NB4 (cell line): Measurements from ENCODE around the gene GOLGA2.

Source experiments
- DNase-seq: peaks from one replicate; pipeline ENCODE4 v3.0.0; 2010; ENCODE audit warnings: low read depth
- H3K4me3 ChIP-seq: one replicate; pipeline ENCODE4 v1.5.1; 2011; ENCODE audit warnings: mild to moderate bottlenecking, low read depth, low read length, moderate library complexity
- CTCF ChIP-seq: IDR thresholded peaks from one replicate; pipeline ENCODE4 v1.5.1; 2012; ENCODE audit warnings: low read depth, low read length
- MYC ChIP-seq: IDR thresholded peaks from 2 replicates; pipeline ENCODE4 v1.6.1; 2011; ENCODE audit warnings: low read depth, low read length
- POLR2A ChIP-seq: IDR thresholded peaks from 2 replicates; pipeline ENCODE4 v1.6.1; 2011; ENCODE audit warnings: mild to moderate bottlenecking; ENCODE audit not compliant: insufficient read length; ENCODE audit errors: extremely low read depth
- TF ChIP-seq, protein P1 (sequence below): IDR thresholded peaks from 2 replicates; pipeline ENCODE4 v1.6.1; 2011; ENCODE audit warnings: low read depth, low read length

GOLGA2 gene

GRCh38 chr9:128276574-128277270 lies 915 bp upstream of the GOLGA2 start:
- DNase-seq, result no peak
- TF ChIP-seq, protein P1, sequence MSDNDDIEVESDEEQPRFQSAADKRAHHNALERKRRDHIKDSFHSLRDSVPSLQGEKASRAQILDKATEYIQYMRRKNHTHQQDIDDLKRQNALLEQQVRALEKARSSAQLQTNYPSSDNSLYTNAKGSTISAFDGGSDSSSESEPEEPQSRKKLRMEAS, result no peak
- no peak for TF ChIP-seq MYC
- no peak for TF ChIP-seq POLR2A
- no peak for TF ChIP-seq CTCF
- H3K4me3 ChIP-seq, result peak overlapping the region; percentile 72

DNA sequence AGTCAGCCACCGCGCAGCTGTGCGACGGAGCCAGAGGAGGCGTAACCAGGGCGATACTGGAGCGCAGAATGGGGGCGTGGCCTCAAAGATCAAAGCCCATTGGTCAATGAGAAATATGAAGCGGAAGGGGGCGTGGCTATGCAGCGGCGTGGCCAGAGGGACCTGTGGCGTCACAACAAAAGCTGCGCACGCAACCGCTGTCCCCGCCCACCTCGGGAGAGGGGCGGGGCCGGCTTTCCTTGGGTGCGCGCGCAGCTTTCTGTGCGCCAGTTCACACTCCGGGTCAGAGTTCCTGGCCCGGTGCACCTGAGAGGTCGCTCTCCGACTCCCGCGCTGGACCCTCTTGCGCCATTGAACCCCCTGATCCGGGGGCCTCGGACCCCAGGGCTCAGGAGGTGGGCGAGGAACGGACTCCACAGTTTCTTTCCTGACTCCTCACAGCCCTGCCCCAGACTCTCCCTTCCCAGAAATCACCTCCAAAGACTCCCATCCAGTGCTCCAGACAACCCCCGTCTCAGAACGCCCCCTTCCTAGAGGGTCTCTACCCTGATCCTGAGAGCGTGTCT lies 284 bp upstream of the GOLGA2 start, which contains the start of gene SWI5:
TSS of gene SWI5 (plus strand) at position 269 of the 566 bp plus-strand sequence.
- peak within 1 kb of the TSS; percentile 72 for H3K4me3 ChIP-seq

GRCh38 chr9:128274245-128274644 lies 1.6 kb downstream of the GOLGA2 start:
- no peak for DNase-seq
- H3K4me3 ChIP-seq, result no peak overlapping the region
- TF ChIP-seq POLR2A (no peak), MYC (no peak), CTCF (no peak)
- TF ChIP-seq, protein P1, result no peak

More for the DNA sequence above, 284 bp upstream of the GOLGA2 start, which contains the start of gene SWI5:
- peak; percentile 98 for DNase-seq
- TF ChIP-seq MYC, result peak; percentile 73
- peak; percentile 97 for TF ChIP-seq POLR2A
- TF ChIP-seq, protein P1, result peak; percentile 77
- no peak for TF ChIP-seq CTCF

DNA sequence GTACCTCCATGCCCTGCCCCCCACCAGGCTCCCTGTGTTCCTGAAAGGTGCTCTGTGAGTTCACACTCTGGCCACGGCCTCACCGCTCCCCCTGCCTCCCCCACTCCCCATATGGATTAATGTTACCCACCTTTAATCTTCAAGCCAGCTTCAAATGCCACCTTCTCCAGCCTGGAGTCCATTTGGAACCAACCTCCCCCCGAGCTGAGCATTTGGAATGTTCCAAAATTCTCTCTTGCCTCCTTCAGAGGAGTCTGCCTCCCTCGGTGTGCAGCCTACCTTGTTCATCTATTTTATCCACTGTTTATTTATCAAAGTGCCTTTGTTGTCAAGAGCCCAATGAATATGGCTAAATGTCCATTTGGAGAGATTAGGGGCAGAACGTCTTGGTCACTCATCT lies 4.3 kb downstream of the GOLGA2 start:
- no peak for DNase-seq
- TF ChIP-seq POLR2A (no peak), CTCF (no peak), MYC (no peak)
- TF ChIP-seq, protein P1, result no peak
- no peak overlapping the region for H3K4me3 ChIP-seq

- DNase-seq, result no peak
- no peak overlapping the region for H3K4me3 ChIP-seq
- TF ChIP-seq CTCF (no peak), POLR2A (no peak), MYC (no peak)
- TF ChIP-seq, protein P1, result no peak
Observed at GRCh38 chr9:128271112-128271511, 4.7 kb downstream of the GOLGA2 start.
